ENCODE data around the gene TGFA.

Gene TGFA

GRCh38 chr2:70552501-70553333 is 909 bp downstream of the TGFA start:
- DNase-seq (ENCODE audit: low spot score) = no peak

DNA sequence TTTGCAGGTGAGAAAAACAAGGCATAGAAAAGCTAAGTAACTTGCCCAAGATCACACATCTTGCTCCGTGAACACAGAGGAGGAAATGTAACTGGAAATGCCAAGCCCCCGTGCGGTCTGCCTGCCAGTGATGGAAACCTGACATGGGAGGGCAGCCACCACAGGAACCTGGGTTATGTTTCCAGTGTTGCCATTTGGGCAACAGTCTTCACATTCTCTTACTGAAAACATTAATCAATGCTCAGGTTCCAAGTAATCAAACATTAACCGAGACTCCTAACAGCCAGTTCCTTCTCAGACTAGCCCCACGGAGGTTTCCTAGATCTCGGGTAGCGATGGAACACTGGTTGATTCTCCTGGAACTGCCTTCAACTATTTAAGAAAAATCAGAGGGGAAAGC is 2.5 kb downstream of the TGFA start:
- no peak for DNase-seq (ENCODE audit: low spot score)

DNA sequence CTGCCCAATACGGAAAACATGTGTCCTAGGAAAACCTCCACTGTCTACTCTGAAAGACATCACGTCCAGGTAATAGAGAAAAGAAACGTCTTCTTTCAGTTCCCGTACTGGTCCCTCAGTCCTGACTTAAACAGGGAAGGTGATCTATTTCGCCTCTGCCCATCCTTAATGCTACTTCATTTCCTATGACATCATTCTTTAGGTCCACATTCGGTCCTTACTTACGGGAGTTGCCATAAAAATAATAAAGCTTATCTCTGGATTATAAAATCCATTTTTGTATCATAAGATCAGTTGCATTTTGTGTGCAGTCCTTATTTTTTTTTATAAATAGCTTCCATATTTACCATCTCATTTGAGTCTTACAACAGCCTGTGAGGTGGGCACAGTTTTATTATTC is 3.7 kb downstream of the TGFA start:
- DNase-seq (ENCODE audit: low spot score) = no peak

DNA sequence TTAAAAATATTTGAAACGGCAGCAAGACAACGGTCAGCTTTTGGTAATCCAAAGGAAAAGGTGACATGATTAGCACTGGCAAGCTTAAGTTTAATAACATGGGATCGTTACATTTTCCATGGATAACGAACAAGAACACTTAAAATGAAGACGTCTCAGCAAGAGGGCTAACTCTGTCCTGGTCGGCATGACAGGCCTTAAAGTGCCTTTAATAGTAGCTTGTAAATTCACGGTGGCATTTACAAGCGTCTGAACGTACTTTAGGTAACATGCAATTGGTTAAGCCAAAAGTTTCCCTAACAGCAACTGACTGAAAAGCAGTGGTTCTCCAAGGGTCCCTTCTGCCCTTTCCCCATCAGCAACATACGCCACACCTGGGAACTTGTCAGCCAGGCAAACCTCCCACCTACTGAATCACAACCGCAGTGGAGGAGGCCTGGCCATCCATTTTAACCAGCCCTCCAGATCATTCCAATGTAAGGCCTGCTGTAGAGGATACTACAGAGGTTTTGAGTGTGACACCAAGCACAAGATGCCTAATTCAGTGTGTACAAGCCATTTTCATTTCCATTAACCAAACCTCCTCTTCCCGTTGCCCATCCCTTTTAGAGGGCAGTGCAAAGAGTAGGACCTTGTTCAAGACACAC is 4.4 kb downstream of the TGFA start:
- DNase-seq (ENCODE audit: low spot score) = no peak

DNA sequence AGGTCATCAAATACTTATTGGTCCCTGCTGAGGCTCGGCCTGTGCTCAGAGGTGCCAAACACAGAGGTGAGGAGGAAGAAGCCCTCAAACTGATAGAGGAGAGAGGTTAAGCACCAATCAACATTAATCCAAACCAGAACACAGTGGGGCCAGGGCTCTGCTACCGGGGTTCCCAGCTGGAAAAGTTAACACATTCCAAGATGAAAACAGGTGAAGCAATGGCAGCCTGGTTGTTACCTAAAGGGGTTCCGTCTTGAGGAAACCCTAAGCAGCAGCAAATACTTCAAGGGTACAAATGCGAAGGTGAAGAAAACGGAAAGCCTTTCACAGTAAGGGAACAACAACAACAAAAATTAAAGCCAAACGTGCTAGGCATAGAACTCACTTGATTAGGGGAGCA is 5.4 kb downstream of the TGFA start:
- DNase-seq (ENCODE audit: low spot score) = no peak

- DNase-seq (ENCODE audit: low spot score) = no peak
Measured at GRCh38 chr2:70546885-70547284, 6.7 kb downstream of the TGFA start.

GRCh38 chr2:70546376-70546775 is 7.2 kb downstream of the TGFA start:
- no peak for DNase-seq (ENCODE audit: low spot score)

DNA sequence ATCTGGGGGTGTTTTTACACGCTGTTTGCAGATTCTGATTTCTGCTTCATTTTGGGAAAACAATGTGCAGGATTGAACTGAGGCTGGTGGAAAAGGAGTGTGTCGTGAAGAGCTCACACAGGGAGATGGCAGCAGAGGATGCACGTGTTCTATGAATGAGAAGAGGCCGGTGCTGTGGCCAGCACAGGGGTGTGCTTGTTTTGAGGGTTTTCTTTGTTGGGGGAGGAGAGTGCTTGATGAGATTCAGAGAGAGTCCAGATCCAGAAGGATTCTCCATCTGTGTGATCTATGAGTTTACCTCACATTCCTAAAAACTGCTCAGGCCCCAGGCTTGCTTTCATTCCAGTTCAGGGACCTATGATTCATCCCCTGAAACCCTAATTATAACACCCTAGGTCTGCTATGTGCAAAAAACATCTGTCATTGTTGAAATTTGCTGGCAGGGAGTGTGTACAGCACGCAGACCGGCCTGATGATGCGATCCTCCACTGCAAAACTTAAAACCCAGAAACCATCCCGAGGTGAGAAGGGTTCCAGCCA is 12.1 kb downstream of the TGFA start:
- no peak for DNase-seq (ENCODE audit: low spot score)

GRCh38 chr2:70537840-70538239 is 15.8 kb downstream of the TGFA start:
- no peak for DNase-seq (ENCODE audit: low spot score)

- no peak for DNase-seq (ENCODE audit: low spot score)
Measured at GRCh38 chr2:70536517-70537055, 17.0 kb downstream of the TGFA start.

GRCh38 chr2:70535573-70535972 is 18.1 kb downstream of the TGFA start:
- DNase-seq (ENCODE audit: low spot score) = no peak

- no peak for DNase-seq (ENCODE audit: low spot score)
Measured at GRCh38 chr2:70534183-70534836, 19.3 kb downstream of the TGFA start.

DNA sequence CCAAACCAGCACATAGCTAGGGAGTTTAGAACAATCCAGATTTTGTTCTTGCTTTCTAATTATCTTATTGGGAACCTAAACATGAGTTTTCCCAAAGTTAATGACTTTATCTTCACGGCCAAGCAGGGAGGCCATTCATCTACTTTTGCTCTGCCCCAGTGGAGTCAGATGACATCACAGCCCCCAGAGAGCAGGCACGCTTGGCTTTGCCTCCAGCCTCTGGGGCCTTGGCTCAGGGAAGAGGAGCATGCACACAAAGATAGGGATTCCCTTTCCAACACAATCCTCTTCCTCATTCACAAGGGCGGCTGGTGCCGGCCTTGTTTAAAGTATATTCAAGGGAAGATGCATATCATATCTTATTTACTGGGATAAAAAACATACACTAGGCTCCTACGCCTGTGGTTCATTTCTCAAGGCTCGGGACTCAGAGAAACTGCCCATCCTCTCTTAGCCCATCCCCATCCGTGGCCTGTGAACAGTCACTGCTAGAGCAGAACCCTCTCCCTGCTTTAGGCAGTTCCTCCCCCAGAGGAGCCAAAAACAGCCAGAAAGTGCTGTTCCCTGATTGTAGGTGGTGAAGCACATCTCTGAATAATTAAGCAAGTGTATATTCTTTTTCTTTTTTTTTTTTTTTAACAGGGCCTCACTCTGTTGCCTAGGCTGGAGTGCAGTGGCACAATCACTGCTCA is 21.2 kb downstream of the TGFA start:
- DNase-seq (ENCODE audit: low spot score) = no peak

- DNase-seq (ENCODE audit: low spot score) = no peak
Measured at GRCh38 chr2:70531419-70532086, 22.1 kb downstream of the TGFA start.

DNA sequence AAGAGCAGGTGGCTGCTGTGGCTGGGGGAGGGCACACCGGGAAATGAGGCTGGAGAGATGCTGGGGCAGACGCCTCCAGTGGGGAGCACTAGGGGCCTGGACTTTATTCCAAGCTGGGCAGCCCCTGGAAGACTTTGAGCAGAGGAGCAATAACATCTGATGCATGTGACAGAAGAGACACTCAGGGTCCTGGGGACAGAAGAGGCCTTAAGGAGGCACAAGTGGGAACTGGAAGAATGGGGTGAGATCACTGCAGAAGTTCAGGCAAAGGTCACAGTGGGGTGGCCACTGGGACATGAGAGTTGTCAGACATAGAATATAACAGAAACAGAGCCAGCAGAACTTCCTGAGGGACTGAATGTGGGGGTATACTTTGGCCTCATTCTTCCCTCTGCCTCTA is 24.0 kb downstream of the TGFA start:
- no peak for DNase-seq (ENCODE audit: low spot score)

DNA sequence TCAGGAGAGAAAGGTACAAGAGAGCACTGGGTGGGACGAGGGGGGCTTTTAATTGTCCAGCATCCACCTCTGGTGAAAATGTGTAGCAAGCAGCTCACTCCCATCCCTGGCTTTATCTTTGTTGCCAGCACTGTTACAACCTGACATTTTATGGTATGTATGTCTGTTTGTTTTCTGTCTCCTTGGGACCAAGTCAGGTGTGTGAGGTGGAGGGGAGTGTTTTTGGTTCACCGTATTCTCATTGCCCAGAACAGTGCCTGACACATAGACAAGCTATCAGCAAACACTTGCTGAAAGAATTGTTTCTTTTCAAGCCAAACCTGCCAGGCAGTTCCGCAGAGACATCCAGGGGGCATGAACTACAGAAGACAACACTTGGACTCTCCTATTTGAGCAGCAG is 24.7 kb downstream of the TGFA start:
- DNase-seq (ENCODE audit: low spot score) = no peak

DNA sequence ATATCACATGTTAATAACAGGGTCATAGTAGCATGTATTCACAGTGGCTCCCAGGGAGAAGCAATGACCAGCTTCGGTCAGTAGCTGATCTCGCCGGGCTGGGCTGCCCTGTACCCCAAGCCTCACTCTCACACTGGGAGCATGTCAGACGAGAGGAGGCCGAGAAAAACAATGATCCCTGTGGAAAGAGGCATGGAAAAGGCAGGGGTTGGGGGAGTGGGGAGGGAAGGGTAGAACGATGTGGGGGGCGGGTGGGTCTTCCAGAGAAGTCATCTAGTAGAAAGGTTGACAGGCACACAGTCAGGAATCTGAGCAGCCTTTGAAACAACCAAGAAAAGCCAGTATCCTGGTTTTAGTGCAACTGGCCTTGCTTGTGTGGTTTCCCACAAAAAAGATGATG is 25.4 kb downstream of the TGFA start:
- no peak for DNase-seq (ENCODE audit: low spot score)

GRCh38 chr2:70527447-70528080 is 26.1 kb downstream of the TGFA start:
- no peak for DNase-seq (ENCODE audit: low spot score)

GRCh38 chr2:70526126-70526525 is 27.5 kb downstream of the TGFA start:
- no peak for DNase-seq (ENCODE audit: low spot score)

- no peak for DNase-seq (ENCODE audit: low spot score)
Measured at GRCh38 chr2:70525032-70525431, 28.6 kb downstream of the TGFA start.
